NOMO-1 (cell line): ENCODE measurements around the gene MARK4.
"Not testable (repeated sequence)": the region's sequence is repeated elsewhere in the genome, so short reads cannot be mapped to it uniquely, and the experiment has no call there.

Experiments used
- DNase-seq, 2 experiments: peaks; one replicate each; lab custom pipeline; 2025; ENCODE audit not compliant: unreplicated experiment in 2 of 2; lab: John Stamatoyannopoulos, UW

Gene MARK4

DNA sequence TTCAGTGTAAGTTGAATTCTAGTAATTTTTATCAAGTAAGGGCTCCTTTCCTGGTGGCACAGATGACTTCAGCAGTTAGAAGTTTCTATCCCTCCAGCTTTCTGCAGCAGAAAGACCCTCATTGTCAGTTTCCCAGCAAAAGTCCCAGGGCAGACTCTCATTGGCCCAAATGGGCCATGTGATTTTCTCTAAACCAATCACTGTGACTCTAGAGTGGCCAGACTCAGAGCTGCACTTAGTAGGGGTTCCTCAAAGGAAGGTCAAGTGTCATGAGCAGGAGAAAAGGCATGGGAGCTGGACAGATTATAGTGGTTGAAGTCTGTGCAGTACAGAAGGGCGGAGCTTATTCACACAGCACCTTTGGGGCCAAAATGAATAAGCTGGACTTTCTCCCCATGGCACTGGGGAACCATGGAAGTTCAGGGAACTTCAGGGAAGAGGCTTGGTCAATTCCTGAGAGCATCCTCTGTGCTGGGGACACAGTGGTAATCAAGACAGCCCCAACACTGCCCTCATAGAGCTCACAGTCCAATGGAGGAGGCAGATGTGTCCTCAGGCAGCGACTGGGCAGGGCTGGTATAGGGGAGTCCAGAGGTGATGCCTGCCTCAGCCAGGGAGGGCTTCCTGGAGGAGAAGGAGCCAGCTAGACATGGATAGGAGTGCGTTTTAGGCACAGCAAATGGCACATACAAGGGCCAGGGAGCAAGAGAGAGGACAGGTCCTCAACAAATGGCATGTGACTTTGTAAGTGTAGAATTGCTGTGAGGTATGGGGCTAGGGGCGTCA is 53.3 kb downstream of the MARK4 start:
- DNase-seq, result no peak

DNA sequence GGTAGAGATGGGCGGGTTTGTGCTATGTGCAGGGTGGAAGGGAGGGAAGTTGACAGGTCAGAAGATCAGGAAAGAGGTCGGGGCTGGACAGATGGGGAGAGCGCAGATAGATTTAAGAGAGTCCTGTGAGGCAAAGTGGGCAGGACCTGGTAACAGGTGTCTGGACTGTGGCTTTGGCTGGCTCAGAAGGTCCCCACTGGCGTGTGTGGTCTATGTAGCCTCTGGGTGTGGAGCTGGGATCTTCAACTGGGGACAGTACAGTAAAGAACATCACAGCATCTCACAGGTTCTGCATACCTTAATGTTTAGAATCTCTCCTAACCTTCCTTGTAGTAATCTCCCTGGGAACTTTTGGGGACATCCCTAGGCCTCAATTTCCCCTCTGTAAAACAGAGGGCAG is 53.9 kb downstream of the MARK4 start:
- DNase-seq, result no peak

DNA sequence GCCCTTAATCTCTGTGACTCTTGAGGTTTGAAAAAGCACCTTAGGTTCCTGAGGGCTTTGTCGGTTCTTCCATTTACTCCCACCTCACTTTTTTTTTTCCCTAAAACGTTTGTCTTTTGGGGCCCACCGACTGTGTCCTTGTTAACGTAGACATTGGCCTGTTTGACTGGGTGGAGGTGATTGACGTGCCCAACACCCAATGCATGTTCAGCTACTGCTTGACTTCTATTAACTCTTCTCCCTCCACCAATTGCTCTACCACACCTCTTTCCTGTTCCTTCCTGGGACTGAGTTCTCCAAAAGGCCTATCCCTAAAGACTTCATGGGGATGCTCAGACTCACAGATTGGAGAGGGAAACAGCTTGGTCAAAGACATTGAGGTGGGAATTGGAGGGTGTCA is 54.4 kb downstream of the MARK4 start:
- DNase-seq, result no peak

DNA sequence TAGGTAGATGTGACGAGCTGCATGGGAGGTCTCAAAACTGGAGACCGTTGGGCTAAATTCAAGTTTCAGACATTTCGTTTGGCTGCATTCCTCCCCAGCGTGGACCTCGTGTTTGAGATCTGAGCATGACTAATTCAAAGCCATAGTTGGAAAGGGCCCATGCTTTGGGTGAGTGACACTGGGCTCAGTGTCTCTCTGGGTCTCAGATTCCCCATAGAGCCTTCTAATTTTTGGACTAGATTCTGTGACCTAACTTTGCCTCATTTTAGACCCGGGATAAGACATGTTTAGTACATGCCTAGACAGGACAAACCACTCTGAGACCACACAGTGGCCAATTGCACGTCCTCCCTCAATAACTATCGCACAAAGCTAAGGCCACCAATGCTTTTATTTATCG is 55.0 kb downstream of the MARK4 start:
- DNase-seq, result no peak

DNA sequence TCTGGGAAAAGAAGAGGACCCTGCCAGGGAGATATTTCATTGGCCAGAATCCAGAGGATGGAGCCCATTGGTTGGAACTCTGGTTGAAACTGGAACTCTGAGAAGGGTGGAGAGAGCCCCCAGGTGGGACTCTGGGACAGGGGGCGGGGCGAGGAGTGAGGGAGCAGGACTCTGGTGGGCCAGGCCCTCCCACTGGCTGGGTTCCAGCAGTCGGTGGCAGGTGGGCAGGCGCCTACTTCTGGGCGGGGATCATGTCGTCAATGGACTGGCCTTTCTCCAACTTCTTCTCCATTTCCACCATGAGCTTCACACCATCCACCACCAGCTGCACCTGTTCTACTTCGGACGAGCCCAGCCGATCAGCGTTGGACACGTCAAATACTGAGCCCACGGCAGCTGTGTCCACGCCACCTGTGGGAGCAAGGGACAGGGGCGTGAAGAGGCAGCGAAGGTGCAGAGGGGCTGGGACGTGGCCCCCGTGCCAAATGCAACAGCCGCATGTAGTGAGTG is 55.5 kb downstream of the MARK4 start:
- DNase-seq, result no peak

DNA sequence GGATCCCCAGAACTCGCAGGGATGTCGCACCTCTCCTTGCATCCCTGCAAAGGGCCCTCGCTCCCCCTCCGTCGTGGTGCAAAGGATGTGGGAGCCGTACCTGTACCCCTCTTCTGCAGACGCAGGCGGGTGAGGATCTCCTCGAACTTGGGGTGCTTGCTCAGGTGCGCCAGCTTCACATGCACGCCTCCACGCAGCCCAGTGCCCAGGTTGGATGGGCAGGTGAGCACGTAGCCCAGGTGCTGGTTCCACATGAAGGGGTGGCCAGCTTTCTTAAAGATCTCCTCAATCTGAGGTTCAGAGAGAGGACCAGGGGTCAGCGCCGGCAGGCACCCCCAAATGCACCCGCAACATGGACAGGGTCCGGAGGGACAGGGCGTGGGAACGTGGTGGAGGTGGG is 56.3 kb downstream of the MARK4 start:
- no peak for DNase-seq

DNA sequence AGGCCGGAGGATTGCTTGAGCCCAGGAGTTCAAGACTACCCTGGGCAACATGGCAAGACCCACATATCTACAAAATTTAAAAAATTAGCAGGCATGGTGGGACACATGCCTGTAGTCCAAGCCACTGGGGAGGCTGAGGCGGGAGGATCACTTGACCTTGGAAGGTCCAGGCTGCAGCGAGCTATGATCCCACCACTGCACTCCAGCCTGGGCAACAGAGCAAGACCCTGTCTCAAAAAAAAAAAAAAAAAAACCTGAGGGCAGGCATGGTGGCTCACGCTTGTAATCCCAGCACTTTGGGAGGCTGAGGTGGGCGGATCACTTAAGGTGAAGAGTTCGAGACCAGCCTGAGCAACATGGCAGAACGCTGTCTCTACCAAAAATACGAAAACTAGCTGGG is 58.3 kb downstream of the MARK4 start:
- not testable (repeated sequence) for DNase-seq

DNA sequence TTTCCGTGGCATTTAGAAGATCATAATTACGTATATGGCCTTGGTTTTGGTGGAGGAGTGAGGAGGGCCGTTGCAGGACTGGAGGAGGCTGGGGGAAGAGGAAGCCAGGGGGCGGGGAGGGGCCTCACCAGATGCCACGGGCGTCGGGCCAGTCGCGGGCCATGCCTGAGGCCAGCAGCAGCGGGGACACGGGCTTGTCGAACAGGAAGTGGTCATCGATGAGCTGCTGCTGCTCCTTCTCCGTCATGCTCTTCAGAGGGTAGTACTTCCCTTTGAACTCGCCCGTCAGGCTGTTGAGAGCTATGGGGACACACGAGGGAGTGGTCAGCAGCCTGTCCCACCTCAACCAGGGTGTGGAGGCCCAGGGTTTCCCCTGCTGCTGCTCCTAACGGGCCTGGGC is 60.5 kb downstream of the MARK4 start:
- DNase-seq, result peak; percentile 29 to 44

DNA sequence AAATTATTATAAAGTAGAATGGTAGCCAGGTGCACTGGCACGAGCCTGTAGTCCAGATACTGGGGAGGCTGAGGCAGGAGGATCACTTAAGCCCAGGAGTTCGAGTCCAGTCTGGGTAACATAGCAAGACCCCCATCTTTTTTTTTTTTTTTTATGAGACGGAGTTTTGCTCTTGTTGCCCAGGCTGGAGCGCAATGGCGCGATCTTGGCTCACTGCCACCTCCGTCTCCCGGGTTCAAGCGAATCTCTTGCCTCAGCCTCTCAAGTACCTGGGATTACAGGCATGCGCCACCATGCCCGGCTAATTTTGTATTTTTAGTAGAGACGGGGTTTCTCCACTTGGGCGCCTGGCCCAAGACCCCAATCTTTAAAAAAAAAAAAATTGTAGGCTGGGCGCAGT is 61.2 kb downstream of the MARK4 start:
- DNase-seq, result not testable (repeated sequence)

DNA sequence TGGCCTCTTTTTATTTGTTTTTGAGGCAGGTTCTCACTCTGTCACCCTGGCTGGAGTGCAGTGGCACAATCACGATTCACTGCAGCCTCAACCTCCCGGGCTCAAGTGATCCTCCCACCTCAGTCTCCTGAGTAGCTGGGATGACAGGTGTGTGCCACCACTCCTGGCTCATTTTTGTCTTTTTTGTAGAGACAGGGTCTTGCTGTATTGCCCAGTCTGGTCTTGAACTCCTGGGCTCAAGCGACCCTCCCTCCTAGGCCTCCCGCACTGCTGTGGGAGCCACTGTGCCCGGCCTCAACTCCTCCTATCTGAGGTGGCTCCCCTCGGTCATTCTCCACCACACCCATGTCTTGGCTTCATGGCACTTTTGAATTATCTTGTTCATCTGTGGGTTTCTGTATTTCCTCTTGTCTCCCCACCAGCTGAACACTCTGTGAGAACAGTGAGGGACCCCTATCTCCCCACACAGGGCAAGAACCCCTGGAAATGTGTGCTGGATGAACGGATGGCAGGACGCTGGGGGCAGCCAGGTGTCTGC is 63.7 kb downstream of the MARK4 start:
- no peak for DNase-seq

DNA sequence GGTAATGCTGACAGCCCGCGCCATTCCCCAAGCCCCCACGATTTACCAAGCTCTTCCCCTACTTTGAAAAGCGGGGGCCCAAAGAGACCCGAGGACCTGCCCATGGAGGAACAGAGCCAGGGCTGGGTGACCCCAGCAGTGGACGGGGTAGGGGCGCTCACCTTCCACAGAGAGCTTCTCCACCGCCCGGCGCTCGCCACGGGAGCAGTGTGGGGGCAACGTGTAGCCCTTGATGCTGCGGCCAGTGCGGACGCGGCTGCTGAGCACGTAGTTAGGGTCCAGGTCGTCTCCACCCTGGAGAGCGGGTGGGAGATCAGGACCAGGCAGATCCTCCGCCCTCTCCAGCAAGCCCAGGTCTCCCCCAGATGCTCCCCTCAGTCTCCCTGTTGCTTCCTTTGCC is 64.2 kb downstream of the MARK4 start:
- DNase-seq, result no peak

DNA sequence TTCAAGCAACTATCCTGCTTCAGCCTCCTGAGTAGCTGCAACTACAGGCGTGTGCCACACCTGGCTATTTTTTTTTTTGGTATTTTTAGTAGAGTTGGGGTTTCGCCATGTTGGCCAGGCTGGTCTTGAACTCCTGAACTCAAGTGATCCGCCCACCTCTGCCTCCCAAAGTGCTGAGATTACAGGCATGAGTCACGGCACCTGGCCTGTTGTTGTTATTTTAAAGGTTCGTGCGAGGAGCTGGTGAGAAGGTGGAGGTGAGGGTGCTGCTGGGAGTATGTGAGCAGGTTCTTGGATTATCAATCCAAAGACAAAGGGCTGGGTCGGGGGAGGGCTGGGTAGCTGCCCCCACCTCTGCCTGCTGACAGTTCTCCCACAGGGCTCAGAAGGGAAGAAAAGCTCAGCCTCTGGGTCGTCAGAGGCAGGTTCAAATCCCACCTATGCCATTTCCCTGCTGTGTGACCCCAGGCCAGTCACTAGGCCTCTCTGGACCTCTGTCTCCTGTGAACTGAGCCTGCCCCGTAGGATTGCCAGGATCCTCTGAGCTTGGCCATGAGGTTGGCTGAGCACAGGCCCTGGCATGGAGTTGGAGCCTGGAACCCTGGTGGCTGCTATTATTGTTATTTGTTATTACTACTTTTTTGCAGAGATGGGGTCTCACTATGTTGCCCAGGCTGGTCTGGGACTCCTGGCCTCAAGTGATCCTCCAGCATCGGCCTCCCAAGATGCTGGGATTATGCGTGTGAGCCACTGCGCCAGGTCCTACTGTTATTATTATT is 70.1 kb downstream of the MARK4 start:
- DNase-seq, result no peak

DNA sequence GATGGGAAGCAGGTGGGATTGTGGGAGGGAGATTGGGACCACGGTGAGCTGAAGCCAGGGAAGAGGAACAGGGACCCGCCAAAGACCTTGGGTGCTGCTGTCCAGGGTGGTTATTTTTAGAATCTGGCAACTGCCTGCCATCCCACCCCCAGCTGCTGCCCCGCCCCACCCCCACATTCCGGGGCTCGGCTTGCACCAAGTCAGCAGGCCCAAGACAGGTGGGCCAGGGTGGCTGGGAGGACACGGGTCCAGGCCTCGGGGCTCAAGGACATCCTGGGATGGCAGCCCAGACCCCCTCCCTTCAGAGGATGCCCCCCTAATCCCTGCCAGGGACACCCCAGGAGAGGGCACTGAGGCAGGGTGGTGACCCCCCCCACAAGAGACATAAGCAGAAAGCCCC is 70.8 kb downstream of the MARK4 start:
- DNase-seq, result no peak

DNA sequence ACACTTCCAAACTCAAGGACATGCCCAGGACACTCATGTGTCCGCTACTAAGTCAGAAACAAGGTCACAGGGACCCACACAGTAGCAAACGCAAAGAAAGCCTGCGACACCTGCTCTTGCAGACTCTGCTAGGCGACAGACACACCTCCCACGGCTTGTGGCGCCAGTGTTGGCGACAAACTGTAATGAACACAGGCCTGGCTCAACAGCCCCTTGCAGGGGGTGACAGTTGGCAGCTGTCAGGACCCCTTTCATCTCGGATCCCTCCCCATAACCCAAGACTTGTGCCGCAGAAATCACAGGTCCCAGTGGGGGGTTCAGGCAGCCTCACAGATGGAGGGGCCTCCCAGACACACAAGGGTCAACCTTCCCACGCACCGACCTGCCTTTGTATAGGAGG is 71.2 kb downstream of the MARK4 start:
- DNase-seq, result no peak

DNA sequence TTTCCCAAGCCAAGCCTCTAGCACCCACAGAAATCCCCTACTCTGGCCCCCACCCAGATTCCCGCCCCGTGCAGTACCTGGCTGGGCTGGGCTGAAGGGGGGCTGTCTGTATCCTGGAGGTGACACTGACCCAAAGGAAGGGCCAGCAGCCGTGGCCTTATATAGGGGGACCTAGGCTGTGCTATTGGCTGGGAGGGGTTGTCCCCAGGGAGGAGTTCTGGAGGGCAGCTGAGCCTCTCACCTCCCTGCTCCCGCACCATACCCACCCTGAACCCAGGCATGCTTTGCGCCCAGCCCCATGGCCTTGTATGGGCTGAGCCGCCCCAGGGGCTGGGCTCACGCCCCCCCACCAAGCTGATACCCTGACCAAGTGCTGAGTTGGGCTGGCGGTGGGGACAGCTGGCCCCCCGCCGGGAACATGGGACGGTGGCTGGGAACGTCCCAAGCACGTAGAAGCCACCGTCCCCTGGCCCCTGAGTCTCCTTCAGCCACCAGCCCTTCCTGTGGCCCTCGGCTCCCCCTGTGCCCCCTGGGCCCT is 71.7 kb downstream of the MARK4 start, which contains the start of gene CKM:
Gene CKM, minus strand, starts transcription at position 132 of the 538 bp plus-strand sequence. CDS start 3,162 bp downstream, outside the sequence.
- no peak for DNase-seq

DNA sequence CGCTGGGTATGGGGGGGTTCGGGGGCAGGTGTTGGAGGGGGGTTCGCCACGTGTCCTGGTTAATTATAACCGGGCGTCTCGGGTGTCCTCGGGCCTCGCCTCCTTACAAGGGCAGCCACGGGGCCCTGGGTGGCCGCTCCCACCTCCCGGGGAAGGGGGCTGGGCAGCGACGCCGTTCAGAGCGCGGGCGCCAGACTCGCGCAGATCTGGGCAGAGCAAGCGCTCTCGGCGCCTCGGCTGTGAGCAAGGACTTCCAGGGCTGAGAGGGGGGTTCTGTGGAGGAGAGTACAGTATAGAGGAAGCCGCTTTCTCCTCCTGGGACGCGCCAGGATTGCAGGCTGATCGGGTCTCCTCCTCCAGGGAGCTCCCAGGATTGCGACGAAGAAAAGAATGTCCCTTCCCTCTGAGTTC is 72.6 kb downstream of the MARK4 start:
- no peak for DNase-seq

DNA sequence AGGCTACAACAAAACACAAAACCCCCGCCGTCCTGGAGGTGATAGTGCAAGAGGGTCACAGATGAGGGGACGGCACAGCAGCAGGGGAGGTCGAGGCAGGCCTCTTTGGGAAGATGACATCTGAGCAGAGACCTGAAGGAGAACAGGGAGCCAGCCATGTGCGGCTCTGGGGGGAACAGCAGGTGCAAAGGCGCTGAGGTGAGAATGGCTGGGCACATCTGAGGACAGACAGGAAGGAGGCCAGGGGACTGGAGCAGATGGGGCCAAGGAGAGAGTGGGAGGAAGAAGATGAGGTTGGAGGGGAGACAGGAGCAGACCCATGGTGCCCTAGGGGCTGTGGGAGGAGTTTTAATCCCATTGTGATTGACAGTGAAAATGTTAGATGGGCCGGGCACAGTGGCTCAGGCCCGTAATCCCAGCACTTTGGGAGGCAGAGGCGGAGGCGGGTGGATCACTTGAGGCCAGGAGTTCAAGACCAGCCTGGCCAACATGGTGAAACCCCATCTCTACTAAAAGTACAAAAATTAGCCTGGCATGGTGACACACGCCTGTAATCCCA is 73.4 kb downstream of the MARK4 start:
- DNase-seq, result no peak

DNA sequence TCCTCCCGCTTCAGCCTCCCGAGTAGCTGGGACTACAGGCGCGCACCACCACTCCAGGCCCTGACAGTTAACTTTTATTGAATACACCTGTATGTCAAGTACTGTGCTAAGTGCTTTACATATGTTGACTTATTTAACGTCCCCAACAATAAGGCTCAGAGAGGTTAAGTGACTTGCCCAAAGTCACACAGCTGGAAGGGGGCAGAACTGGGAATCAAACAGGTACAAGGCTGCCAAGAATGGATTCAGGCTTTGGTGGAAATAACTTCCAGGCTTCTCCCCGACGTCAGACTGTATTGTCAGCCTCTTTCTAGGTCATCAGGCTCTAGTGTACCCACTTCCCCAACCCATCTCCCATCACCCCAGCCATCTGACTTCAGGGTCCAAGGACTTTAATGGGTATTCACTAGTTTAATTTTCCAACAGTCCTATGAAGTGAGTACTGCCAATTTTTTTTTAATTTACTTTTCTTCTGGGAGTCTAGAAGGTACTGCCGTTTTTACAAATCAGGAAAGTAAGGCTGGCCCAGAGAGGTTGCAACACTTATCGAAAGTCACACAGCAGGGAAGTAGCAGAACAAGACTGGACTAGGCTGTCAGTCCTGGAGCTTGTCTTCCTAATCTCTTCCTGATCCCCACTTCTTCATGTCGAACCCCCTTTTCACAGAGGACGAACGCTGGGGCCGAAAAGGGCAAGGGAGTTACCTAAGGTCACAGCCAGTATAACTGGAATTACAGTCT is 76.5 kb downstream of the MARK4 start:
- no peak for DNase-seq

DNA sequence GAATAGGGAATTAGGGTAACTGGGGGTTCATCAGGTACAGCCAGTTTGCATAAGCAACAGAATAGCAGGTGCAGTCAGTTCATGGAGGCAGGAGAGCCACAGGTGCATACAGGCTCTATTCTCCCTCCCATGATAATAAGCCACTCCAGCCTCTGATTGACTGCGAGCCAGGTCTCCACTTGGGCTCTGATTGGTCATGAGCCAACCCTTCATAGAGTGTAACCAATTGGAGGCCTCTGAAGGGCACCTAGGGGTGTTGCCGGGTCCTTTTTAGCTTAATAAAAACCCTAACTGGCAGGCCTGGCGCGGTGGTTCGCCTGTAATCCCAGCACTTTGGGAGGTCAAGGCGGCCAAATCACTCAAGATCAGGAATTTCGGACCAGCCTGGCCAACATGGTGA is 80.3 kb downstream of the MARK4 start:
- no peak for DNase-seq

DNA sequence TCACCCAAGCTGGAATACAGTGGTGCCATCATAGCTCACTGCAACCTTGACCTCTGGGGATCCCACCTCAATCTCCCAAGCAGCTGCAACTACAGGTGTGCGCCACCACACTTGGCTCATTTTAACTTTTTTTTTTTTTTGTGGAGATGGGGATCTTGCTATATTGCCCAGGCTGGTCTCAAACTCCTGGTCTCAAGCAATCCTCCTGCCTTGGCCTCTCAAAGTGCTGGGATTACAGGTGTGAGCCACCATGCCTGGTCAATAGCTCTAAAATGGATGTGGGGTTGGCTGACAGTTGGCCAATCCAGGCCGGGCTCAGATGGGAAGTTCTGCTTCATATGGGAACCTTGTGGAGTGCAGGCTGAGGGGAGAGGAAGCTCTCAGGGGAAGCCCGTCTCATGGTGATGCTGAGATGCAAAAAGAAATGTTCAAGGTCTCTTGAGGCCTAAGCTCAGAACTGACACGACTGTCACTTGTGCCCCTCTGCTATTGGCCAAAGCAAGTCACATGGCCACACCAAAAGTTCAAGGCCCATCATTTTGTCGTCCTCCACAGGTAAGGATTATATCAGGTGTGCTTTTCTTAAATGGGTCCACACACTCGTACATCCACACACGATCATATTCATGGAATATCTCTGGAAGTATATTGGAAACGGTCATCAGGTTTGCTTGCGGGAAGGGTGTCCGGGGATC is 82.7 kb downstream of the MARK4 start:
- DNase-seq, result no peak
